Erythroblast (primary cell): ENCODE results near the gene THSD7A.

ENCODE experiments used
- GATA1 ChIP-seq: IDR thresholded peaks from 2 replicates; pipeline ENCODE4 v1.6.1; 2011; ENCODE audit warnings: low read depth, mild to moderate bottlenecking, control low read depth, low read length, moderate library complexity
- POLR2A ChIP-seq: IDR thresholded peaks from 2 replicates; pipeline ENCODE4 v1.6.1; 2011; ENCODE audit warnings: mild to moderate bottlenecking, low read length

DNA sequence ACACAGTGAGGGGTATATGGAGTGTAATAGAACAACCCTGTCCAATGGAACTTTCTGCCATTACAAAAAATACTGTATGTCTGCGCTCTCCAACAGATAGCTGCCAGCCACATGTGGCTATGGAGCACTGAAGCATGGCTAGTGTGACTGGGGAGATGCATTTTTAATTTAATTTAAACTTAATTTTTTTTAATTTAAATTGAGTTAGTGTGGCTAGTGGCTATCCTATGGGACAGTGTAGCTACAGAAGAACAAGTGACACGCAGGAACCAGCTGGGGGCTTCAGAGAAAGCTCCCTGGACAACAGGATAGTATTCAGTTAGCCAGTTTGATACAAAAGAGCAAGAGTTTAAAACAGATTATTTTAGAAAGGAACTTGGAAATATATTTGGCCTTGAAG lies 408.0 kb downstream of the THSD7A start:
- TF ChIP-seq POLR2A (no peak), GATA1 (no peak)
